Thoracic aorta endothelial cell (primary cell): ENCODE results near the gene MYZAP. TPM values are rescaled to one million over a fixed set of nuclear protein-coding genes. Genes with fewer than 3 reads are reported as not detected.

ENCODE experiments used
- total RNA-seq: library from RNA; depleted of rRNA; stranded (reverse); fragments of >200 nt; gene quantifications from 2 replicates; pipeline ENCODE4 v1.2.3, GENCODE V29; 2012

The MYZAP gene
- total RNA-seq = 4.1 and 11.6 TPM in 2 replicates

GRCh38 chr15:57591822-57592367 is at the start of gene MYZAP:
MYZAP (plus strand) TSS chr15:57591904; CDS start chr15:57592035, 131 bp downstream.

GRCh38 chr15:57706405-57707209 is 114.9 kb downstream of the MYZAP start, which contains the start of gene POLR2M:
POLR2M (plus strand) TSS chr15:57706714; CDS start chr15:57706843, 129 bp downstream.

Other genes with a start within 250 kb of the MYZAP start
- gene CGNL1, start 215.4 kb upstream of the MYZAP start, total RNA-seq = 31.5 and 55.5 TPM in 2 replicates
- gene POLR2M, start 114.8 kb downstream of the MYZAP start, total RNA-seq = 40.2 and 49.8 TPM in 2 replicates